Common myeloid progenitor, CD34-positive (primary cell): ENCODE results near the gene RSPRY1.

Experiments used
- CTCF ChIA-PET: fragments of 350-600 bp; sonication (Branson Sonifier 250); formaldehyde crosslinking; loops from one replicate; lab custom pipeline; 2021; ENCODE audit warnings: antibody characterized with exemption; lab: Charles Lee
- POLR2A ChIA-PET: fragments of 350-600 bp; sonication (Branson Sonifier 250); formaldehyde crosslinking; loops from one replicate; lab custom pipeline; 2021; ENCODE audit warnings: antibody characterized with exemption; lab: Charles Lee
- DNase-seq, 3 donors: peaks; one replicate each; pipeline versions ENCODE4 v3.0.0 to v3.0.0-alpha.2; 2013
- H3K27ac ChIP-seq, 2 experiments: 1 replicate in 1 of 2; 2 replicates in 1 of 2; pipeline ENCODE4 v1.7.0; 2013; ENCODE audit warnings: inconsistent platforms in 2 of 2, low read length in 2 of 2, mild to moderate bottlenecking in 2 of 2, low read depth in 1 of 2, moderate library complexity in 1 of 2; ENCODE audit not compliant: severe bottlenecking in 2 of 2, insufficient read depth in 1 of 2, poor library complexity in 1 of 2
- H3K27me3 ChIP-seq, 5 experiments: replicated peaks in 2 of 5; 1 replicate in 3 of 5; 2 replicates in 2 of 5; pipeline versions ENCODE4 v1.6.1 to v1.7.0; 2013; ENCODE audit warnings: low read length in 4 of 5, mild to moderate bottlenecking in 2 of 5, moderate library complexity in 2 of 5, inconsistent platforms in 1 of 5; ENCODE audit not compliant: insufficient read depth in 5 of 5, control insufficient read depth in 4 of 5
- H3K36me3 ChIP-seq, 4 experiments: 1 replicate in 2 of 4; 2 replicates in 2 of 4; pipeline versions ENCODE4 v1.6.1 to v1.7.0; 2013; ENCODE audit warnings: low read length in 3 of 4, control low read depth in 1 of 4, mild to moderate bottlenecking in 1 of 4; ENCODE audit not compliant: control insufficient read depth in 4 of 4, insufficient read depth in 4 of 4
- H3K4me1 ChIP-seq, 4 experiments: 1 replicate in 3 of 4; 2 replicates in 1 of 4; pipeline versions ENCODE4 v1.6.1 to v1.7.1; 2013; ENCODE audit warnings: low read length in 3 of 4, mild to moderate bottlenecking in 3 of 4, control low read depth in 1 of 4, inconsistent platforms in 1 of 4, moderate library complexity in 1 of 4; ENCODE audit not compliant: control insufficient read depth in 4 of 4, insufficient read depth in 4 of 4; ENCODE audit errors: control extremely low read depth in 1 of 4
- H3K4me3 ChIP-seq, 7 experiments: 1 replicate in 4 of 7; 2 replicates in 3 of 7; pipeline versions ENCODE4 v1.5.1 to v1.7.0; 2013; ENCODE audit warnings: mild to moderate bottlenecking in 7 of 7, low read length in 6 of 7, moderate library complexity in 6 of 7, inconsistent platforms in 2 of 7, low read depth in 2 of 7, control low read depth in 1 of 7; ENCODE audit not compliant: insufficient read depth in 4 of 7, control insufficient read depth in 1 of 7; ENCODE audit errors: extremely low read depth in 1 of 7
- H3K9me3 ChIP-seq, 5 experiments: 1 replicate in 4 of 5; 2 replicates in 1 of 5; pipeline versions ENCODE4 v1.6.1 to v1.7.1; 2013; ENCODE audit warnings: low read length in 4 of 5, mild to moderate bottlenecking in 2 of 5, inconsistent platforms in 1 of 5, low read depth in 1 of 5, moderate library complexity in 1 of 5; ENCODE audit not compliant: control insufficient read depth in 4 of 5, insufficient read depth in 2 of 5; ENCODE audit errors: control extremely low read depth in 1 of 5
- WGBS: methylation state at CpG from one replicate; pipeline ENCODE4 v1.1.5; 2013; ENCODE audit not compliant: insufficient coverage; 5-methylcytosine and 5-hydroxymethylcytosine counted together

RSPRY1 gene

DNA sequence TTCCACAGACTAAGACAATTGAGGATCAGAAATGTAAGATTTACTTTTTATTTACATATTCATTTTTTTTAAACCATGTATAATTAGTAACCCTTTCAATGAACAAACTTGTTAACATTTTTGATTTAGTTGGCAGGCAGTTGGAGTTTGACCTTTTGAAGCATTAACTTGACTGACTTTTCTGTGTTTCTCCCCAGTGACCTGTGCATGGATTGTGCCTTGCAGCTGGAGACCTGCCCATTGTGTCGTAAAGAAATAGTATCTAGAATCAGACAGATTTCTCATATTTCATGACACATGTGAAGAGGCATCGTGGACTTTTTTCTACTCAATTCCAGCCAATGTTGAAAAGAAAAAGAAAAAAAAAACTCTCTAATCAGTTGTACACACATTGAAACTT, 52.6 kb downstream of the RSPRY1 start:
- Histone ChIP-seq H3K27ac (no peak overlapping the region), H3K4me1 (peaks cover 2 to 16% (median 6%) of the 10 kb centered on the region in 4 experiments), H3K27me3 (no peaks in the 10 kb centered on the region), H3K36me3 (peaks cover 12 to 35% (median 22%) of the 10 kb centered on the region in 4 experiments), H3K9me3 (no peaks in the 10 kb centered on the region), H3K4me3 (no peak overlapping the region)
- WGBS: 100% methylated on average over 2 of the region's 2 CpGs
- ChIA-PET POLR2A (no interaction called here), CTCF (interaction anchor here (0.7 to 1.8 kb wide), 2 partner anchors 10 to 19 kb away, joined by 3 to 4 read pairs; no protein-coding TSS in a partner anchor)
- DNase-seq: no peak

DNA sequence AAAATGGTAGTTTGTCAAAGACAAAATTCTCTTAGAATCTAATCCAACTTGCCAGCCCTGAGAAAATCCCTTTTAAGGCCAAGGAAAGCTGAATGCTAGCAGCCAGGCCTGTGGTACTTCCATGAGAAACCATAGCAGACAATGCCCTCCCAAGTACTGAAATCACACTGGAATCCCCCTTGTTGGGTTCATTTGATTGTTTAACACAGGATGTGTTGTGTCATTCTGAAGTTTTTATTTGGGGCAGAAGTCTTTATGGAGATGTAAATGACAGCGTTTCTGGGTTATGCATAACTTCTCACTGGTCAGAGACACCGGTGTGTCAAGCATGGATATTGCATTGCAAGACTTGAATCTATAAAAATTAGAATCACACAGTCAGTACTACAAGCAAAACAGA, 53.0 kb downstream of the RSPRY1 start:
- ChIA-PET CTCF (interaction anchor here (0.7 to 1.8 kb wide), 2 partner anchors 9 to 19 kb away, joined by 3 to 4 read pairs; no protein-coding TSS in a partner anchor), POLR2A (no interaction called here)
- Histone ChIP-seq H3K4me3 (no peak overlapping the region), H3K27me3 (no peaks in the 10 kb centered on the region), H3K4me1 (peaks cover 2 to 17% (median 7%) of the 10 kb centered on the region in 4 experiments), H3K9me3 (no peaks in the 10 kb centered on the region), H3K27ac (no peak overlapping the region), H3K36me3 (peaks cover 7 to 30% (median 17%) of the 10 kb centered on the region in 4 experiments)
- DNase-seq: no peak
- WGBS: 88% methylated on average over 1 of the region's 2 CpGs

DNA sequence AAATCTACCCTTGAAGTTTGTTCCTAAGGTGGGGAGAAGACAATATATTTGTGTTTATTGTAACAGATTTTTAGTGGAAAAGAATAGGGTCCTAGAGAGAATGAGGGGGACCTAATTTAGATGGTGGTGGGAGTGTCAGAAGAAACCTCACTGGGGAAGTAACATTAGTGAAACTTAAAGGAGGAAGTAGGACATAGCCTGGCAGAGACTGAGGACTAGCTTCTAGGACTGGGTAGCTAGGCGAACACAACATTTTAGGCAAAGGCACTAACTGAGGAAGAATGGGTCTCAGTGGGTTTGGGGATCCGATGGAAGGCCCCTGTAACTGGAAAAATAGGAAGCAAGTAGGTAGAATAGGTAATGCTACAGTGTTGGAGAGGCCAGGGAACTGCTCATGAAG, 54.7 kb downstream of the RSPRY1 start:
- CTCF ChIA-PET: interaction anchor here (1.0 to 1.3 kb wide), 2 partner anchors 14 to 177 kb away, joined by 3 to 4 read pairs; no protein-coding TSS in a partner anchor
- Histone ChIP-seq H3K4me3 (no peak overlapping the region), H3K4me1 (peaks cover 2 to 16% (median 7%) of the 10 kb centered on the region in 4 experiments), H3K36me3 (peaks cover 5 to 20% (median 11%) of the 10 kb centered on the region in 4 experiments), H3K27me3 (no peaks in the 10 kb centered on the region), H3K27ac (no peak overlapping the region), H3K9me3 (no peaks in the 10 kb centered on the region)
- POLR2A ChIA-PET: interaction anchor here (0.9 kb wide), 1 partner anchor 22 kb away, joined by 3 read pairs; no protein-coding TSS in a partner anchor
- peak in 2 of 3 donors; percentile 10 to 14 for DNase-seq
- 92% methylated on average over 2 of the region's 2 CpGs for WGBS

DNA sequence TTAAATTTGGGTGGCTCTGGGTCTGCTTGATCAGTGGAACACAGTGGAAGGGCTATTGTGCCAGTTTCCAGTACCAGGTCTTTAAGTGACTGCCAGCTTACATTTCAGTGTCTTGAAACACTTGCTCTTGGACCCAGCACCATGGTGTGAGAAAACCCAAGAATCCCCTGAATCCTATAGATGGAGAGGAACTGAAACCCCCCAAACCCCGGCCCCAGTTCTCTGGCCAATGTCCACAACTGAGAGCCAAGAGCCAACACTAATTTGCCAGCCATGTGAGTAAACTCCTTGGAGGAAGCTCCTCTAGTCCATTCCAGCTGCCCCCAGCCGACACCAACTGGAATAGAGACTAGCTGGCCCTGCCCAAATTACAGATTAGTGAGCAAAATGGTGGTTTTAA, 56.5 kb downstream of the RSPRY1 start:
- no peak overlapping the region for H3K4me3 ChIP-seq
- no peak for DNase-seq
- WGBS: 100% methylated on average over 2 of the region's 2 CpGs
- peaks cover 2 to 20% (median 9%) of the 10 kb centered on the region in 4 experiments for H3K36me3 ChIP-seq
- no peak overlapping the region for H3K27ac ChIP-seq
- POLR2A ChIA-PET: no interaction called here
- no peaks in the 10 kb centered on the region for H3K27me3 ChIP-seq
- H3K4me1 ChIP-seq: peaks cover 2 to 21% (median 11%) of the 10 kb centered on the region in 4 experiments
- CTCF ChIA-PET: no interaction called here
- H3K9me3 ChIP-seq: no peaks in the 10 kb centered on the region

DNA sequence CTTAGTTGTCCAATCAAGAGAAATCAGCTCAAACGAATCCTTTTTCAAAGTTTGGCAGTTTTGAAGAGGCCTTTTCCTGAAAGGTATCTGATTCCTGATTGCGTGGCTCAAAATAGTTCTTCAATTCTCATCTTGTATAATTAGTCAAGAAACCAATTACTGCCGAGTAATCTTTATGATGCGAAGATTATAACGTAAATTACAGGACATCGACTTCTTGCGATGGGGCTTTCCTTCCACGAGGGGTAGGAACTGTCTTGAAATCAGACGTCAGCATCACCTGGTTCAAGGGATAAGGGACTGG, 58.3 kb downstream of the RSPRY1 start:
- H3K4me3 ChIP-seq: peak overlapping the region; percentile 64 to 87 (median 78)
- peak overlapping the region; percentile 54 to 76 for H3K27ac ChIP-seq
- POLR2A ChIA-PET: no interaction called here
- WGBS: 0% methylated on average over 1 of the region's 9 CpGs
- peaks cover 0 to 22% (median 11%) of the 10 kb centered on the region in 4 experiments for H3K36me3 ChIP-seq
- CTCF ChIA-PET: interaction anchor here (1.2 kb wide), 1 partner anchor 9 kb away, joined by 3 read pairs; no protein-coding TSS in a partner anchor
- H3K9me3 ChIP-seq: no peaks in the 10 kb centered on the region
- no peak for DNase-seq
- H3K4me1 ChIP-seq: peaks cover 2 to 21% (median 11%) of the 10 kb centered on the region in 4 experiments
- H3K27me3 ChIP-seq: no peaks in the 10 kb centered on the region

DNA sequence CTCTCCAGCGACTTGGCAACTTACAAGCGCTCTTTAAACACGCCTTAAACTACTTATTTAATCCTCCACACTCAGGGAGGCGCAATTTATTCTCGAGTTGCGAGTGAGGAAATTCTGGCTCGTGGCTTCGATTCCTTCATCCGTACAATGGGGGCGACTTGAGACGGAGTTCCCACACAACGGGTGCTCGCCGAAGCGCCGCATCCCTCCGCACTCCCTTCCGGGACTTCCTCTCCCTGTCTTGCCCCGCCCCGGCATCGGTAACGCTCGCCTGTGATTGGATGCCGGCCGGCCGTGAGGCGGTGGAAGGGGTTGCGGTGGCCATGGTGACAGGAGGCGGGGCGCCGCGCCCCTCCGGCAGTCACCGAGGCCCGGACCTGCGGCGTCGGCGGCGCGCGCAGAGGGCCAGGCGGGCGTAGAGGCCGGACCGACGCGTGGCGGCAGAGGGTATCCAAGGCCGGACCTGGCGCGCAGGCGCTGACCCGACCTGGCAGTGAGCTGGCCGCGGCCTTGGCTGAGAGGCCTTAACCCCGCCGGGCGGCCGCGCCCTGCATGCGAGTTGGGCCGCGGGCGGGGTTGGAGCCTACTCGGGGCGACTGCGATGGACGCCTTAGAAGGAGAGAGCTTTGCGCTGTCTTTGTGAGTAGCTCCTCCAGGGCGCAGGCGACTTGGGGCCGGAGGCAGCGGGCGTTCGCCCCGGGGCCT, 58.8 kb downstream of the RSPRY1 start, which contains the start of gene ARL2BP:
Gene ARL2BP (plus strand): TSS at position 493 of the 705 bp plus-strand sequence. CDS start 109 bp downstream, at position 602.
- 0% methylated on average over 61 of the region's 77 CpGs for WGBS
- POLR2A ChIA-PET: interaction anchor here (0.8 kb wide), 1 partner anchor 22 kb away, joined by 3 read pairs; no protein-coding TSS in a partner anchor
- Histone ChIP-seq H3K27ac (peak within 1 kb of the TSS; percentile 54 to 82), H3K9me3 (no peaks in the 10 kb centered on the region), H3K4me3 (peak within 1 kb of the TSS; percentile 64 to 87 (median 78)), H3K4me1 (peaks cover 2 to 21% (median 11%) of the 10 kb centered on the region in 4 experiments), H3K36me3 (peaks cover 0 to 27% (median 13%) of the 10 kb centered on the region in 4 experiments), H3K27me3 (no peaks in the 10 kb centered on the region)
- CTCF ChIA-PET: interaction anchor here (0.9 to 1.3 kb wide), 3 partner anchors 9 to 48 kb away, joined by 3 to 4 read pairs (median 3); no protein-coding TSS in a partner anchor
- peak; percentile 95 to 97 (median 97) for DNase-seq
